ENCODE measurements around the gene HDGFL2. TPM values are rescaled to one million over a fixed set of nuclear protein-coding genes. Genes with fewer than 3 reads are reported as not detected.

HDGFL2 gene
- total and polyA plus RNA-seq, 2 experiments from 2014 or later = 123 to 186 TPM

DNA sequence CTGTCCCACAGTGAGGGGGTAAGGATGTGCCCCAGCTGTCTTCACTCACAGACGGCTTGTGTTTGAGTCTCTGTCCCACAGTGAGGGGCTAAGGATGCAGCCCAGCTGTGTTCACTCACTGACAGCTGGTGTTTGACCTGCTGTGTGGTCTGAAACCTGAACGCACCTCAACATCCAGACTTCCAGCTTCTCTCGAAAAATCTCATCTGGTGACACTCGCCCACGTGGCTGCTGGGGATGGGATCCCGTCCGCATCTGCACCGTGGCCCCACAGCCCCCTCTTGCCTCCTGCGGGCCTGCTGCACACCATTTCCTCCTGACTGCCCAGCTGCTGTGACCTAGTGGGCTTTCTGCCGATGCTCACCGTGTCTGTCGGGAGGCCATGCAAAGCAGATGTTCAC, 42.3 kb upstream of the HDGFL2 start:
- no peaks in the 10 kb centered on the region for H3K27me3 ChIP-seq
- TF ChIP-seq, protein P1, sequence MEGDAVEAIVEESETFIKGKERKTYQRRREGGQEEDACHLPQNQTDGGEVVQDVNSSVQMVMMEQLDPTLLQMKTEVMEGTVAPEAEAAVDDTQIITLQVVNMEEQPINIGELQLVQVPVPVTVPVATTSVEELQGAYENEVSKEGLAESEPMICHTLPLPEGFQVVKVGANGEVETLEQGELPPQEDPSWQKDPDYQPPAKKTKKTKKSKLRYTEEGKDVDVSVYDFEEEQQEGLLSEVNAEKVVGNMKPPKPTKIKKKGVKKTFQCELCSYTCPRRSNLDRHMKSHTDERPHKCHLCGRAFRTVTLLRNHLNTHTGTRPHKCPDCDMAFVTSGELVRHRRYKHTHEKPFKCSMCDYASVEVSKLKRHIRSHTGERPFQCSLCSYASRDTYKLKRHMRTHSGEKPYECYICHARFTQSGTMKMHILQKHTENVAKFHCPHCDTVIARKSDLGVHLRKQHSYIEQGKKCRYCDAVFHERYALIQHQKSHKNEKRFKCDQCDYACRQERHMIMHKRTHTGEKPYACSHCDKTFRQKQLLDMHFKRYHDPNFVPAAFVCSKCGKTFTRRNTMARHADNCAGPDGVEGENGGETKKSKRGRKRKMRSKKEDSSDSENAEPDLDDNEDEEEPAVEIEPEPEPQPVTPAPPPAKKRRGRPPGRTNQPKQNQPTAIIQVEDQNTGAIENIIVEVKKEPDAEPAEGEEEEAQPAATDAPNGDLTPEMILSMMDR (IDR thresholded peaks at IDR 0.05; ENCODE audit: low read depth, low read length) = no peak
- no peak overlapping the region for H3K27ac ChIP-seq

DNA sequence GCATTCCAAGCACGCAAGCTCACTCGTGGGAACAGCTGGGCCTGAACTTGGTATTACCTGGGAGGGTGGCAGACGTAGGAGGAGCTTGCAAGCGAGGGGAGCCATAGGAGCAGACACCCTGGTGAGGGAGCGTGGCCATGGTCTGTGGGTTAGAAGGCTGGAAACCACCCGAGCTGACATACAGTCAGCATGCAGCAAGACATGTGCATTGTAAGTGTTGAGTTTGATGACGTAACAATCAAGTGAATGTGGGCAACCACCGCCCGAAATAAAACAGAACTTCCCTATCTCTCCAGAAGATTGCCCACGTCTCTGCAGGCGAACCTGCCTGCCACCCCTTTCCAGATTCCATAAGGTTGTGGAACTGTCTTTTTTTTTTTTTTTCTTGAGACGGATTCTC, 41.3 kb upstream of the HDGFL2 start:
- Histone ChIP-seq H3K9me3 (ENCODE audit: low read depth) (no peaks in the 10 kb centered on the region), H3K4me3 (no peak overlapping the region), H3K27me3 (no peaks in the 10 kb centered on the region), H3K36me3 (peaks cover 13% of the 10 kb centered on the region), H3K27ac (no peak overlapping the region), H3K4me1 (ENCODE audit: low read depth) (no peaks in the 10 kb centered on the region)
- no peak for DNase-seq (ENCODE audit: low read depth in 1 of 2, low spot score in 1 of 2)
- TF ChIP-seq, protein P1 (IDR thresholded peaks at IDR 0.05; ENCODE audit: low read depth, low read length) = no peak

More for the DNA sequence above, 42.3 kb upstream of the HDGFL2 start:
- Histone ChIP-seq H3K4me3 (no peak overlapping the region), H3K36me3 (peaks cover 13% of the 10 kb centered on the region), H3K9me3 (ENCODE audit: low read depth) (no peaks in the 10 kb centered on the region), H3K4me1 (ENCODE audit: low read depth) (no peaks in the 10 kb centered on the region)
- DNase-seq (ENCODE audit: low read depth in 1 of 2, low spot score in 1 of 2) = no peak

DNA sequence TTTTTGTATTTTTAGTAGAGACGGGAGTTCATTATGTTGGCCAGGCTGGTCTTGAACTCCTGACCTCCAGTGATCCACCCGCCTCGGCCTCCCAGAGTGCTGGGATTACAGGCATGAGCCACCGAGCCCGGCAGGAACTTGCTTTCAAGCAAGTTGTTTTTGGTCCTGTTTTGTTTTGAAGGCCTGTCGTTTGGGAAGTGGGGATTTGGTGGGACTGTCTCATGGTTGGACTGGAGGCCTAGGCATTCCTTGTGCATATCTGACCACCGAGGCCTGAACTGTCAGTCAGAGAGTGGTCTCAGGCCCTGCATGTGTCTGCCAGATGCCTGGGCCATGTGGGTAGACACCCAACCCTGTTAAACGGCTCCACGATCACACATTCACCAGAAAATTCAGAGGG, 40.8 kb upstream of the HDGFL2 start:
- TF ChIP-seq, protein P1 (IDR thresholded peaks at IDR 0.05; ENCODE audit: low read depth, low read length) = no peak
- Histone ChIP-seq H3K4me3 (no peak overlapping the region), H3K27ac (no peak overlapping the region), H3K36me3 (peaks cover 13% of the 10 kb centered on the region), H3K4me1 (ENCODE audit: low read depth) (no peaks in the 10 kb centered on the region), H3K27me3 (no peaks in the 10 kb centered on the region), H3K9me3 (ENCODE audit: low read depth) (no peaks in the 10 kb centered on the region)
- DNase-seq (ENCODE audit: low read depth in 1 of 2, low spot score in 1 of 2) = no peak

DNA sequence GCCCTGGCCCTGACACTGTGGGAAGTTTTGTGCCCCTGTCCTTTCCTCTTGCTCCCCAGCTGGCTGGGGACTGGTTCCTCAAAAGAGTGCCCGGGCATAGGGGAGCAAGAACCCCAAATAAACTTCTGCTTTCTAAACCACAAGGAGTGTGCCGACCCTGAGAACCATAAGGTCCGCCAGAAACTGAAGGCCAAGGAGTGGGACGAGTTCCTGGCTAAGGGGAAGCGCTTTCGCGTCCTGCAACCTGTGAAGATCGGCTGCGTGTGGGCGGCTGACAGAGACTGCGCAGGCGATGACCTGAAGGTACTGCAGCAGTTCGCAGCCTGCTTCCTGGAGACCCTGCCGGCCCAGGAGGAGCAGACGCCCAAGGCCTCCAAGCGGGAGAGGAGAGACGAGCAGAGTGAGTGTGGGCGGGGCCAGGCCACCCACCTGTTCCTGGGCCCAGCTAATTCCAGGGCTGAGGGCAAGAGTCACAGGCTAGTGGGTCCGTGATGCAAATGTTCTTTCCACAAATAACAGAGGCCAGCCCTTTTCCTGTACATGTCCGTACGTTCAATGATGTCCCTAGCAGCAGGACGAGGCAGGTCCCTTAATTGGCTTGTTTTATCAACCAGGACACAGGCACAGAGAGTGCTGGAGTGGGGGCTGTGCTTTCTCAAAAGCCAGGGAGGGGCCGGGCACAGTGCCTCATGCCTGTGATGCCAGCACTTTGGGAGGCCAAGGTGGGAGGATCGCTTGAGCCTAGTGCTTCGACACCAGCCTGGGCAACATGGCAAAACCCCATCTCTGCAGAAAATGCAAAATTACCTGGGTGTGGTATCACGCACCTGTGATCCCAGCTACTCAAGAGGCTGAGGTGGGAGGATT, 40.1 kb upstream of the HDGFL2 start:
- Histone ChIP-seq H3K4me3 (no peak overlapping the region), H3K4me1 (ENCODE audit: low read depth) (no peaks in the 10 kb centered on the region), H3K27me3 (no peaks in the 10 kb centered on the region), H3K27ac (no peak overlapping the region), H3K36me3 (peaks cover 13% of the 10 kb centered on the region), H3K9me3 (ENCODE audit: low read depth) (no peaks in the 10 kb centered on the region)
- DNase-seq (ENCODE audit: low read depth in 1 of 2, low spot score in 1 of 2) = no peak
- TF ChIP-seq, protein P1 (IDR thresholded peaks at IDR 0.05; ENCODE audit: low read depth, low read length) = no peak

DNA sequence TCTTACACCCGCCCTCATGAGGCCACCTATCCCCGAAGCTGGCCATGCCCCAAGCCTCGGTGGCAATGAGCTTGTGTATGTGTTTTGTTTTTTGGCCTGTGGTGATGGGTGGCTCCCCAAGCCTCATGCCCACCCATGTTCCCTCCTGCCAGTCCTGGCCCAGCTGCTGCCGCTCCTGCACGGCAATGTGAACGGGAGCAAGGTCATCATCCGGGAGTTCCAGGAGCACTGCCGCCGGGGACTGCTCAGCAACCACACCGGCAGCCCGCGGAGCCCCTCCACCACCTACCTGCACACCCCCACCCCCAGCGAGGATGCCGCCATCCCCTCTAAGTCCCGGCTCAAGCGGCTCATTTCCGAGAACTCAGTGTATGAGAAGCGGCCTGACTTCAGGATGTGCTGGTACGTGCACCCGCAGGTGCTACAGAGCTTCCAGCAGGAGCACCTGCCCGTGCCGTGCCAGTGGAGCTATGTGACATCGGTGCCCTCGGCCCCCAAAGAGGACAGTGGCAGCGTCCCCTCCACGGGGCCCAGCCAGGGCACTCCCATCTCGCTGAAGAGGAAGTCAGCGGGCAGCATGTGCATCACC, 39.1 kb upstream of the HDGFL2 start:
- TF ChIP-seq, protein P1 (IDR thresholded peaks at IDR 0.05; ENCODE audit: low read depth, low read length) = no peak
- Histone ChIP-seq H3K27ac (no peak overlapping the region), H3K9me3 (ENCODE audit: low read depth) (no peaks in the 10 kb centered on the region), H3K27me3 (no peaks in the 10 kb centered on the region), H3K4me1 (ENCODE audit: low read depth) (no peaks in the 10 kb centered on the region), H3K4me3 (no peak overlapping the region), H3K36me3 (peaks cover 13% of the 10 kb centered on the region)
- no peak for DNase-seq (ENCODE audit: low read depth in 1 of 2, low spot score in 1 of 2)

Data from cardiac muscle cell (in vitro differentiated cells and primary cell).